HepG2 (cell line): Measurements from ENCODE around the gene ODR4. TPM values are rescaled to one million over a fixed set of nuclear protein-coding genes. Genes with fewer than 3 reads are reported as not detected.

Experiments
- CBFB ChIP-seq: sonication (generic); formaldehyde crosslinking; IDR thresholded peaks from 2 replicates; pipeline ENCODE4 v1.4.0; 2020; ENCODE audit warnings: missing genetic modification reagents
- CENPBD1 ChIP-seq: sonication (generic); formaldehyde crosslinking; IDR thresholded peaks from 2 replicates; pipeline ENCODE4 v1.8.0; 2022; ENCODE audit warnings: missing genetic modification reagents, low read depth, mild to moderate bottlenecking, borderline replicate concordance
- CENPX ChIP-seq: sonication (generic); formaldehyde crosslinking; IDR thresholded peaks from 2 replicates; pipeline ENCODE4 v1.9.0; 2021; ENCODE audit warnings: mild to moderate bottlenecking, missing genetic modification reagents, moderate library complexity
- CREM ChIP-seq, 2 experiments: sonication (generic) in 1 of 2; formaldehyde crosslinking in 1 of 2; IDR thresholded peaks; 2 replicates each; pipeline versions ENCODE4 v1.4.0 to v1.6.1; 2016 to 2020; ENCODE audit warnings: antibody characterized with exemption in 1 of 2, mild to moderate bottlenecking in 1 of 2, missing genetic modification reagents in 1 of 2
- HDAC1 ChIP-seq: sonication (generic); formaldehyde crosslinking; IDR thresholded peaks from 2 replicates; pipeline ENCODE4 v1.5.1; 2020; ENCODE audit warnings: mild to moderate bottlenecking, missing genetic modification reagents
- HOXA3 ChIP-seq: sonication (generic); formaldehyde crosslinking; IDR thresholded peaks from 2 replicates; pipeline ENCODE4 v1.5.0; 2020; ENCODE audit warnings: missing genetic modification reagents
- MXI1 ChIP-seq: IDR thresholded peaks from 3 replicates; pipeline ENCODE4 v1.6.1; 2012; ENCODE audit warnings: low read depth, low read length, inconsistent platforms, borderline replicate concordance
- NFKB2 ChIP-seq: sonication (generic); formaldehyde crosslinking; IDR thresholded peaks from 2 replicates; pipeline ENCODE4 v1.4.0; 2020; ENCODE audit warnings: missing genetic modification reagents, borderline replicate concordance
- NR1H2 ChIP-seq: sonication (generic); formaldehyde crosslinking; IDR thresholded peaks from 2 replicates; pipeline ENCODE4 v1.8.1; 2022; ENCODE audit warnings: low read depth, missing genetic modification reagents, borderline replicate concordance
- SALL2 ChIP-seq: sonication (generic); formaldehyde crosslinking; IDR thresholded peaks from 2 replicates; pipeline ENCODE4 v1.8.1; 2023; ENCODE audit warnings: mild to moderate bottlenecking, missing genetic modification reagents, inconsistent platforms
- TAF1 ChIP-seq: sonication (generic); formaldehyde crosslinking; IDR thresholded peaks from 2 replicates; pipeline ENCODE4 v1.4.0; 2020; ENCODE audit warnings: missing genetic modification reagents
- TEAD2 ChIP-seq: sonication (generic); formaldehyde crosslinking; IDR thresholded peaks from 2 replicates; pipeline ENCODE4 v1.9.0; 2021; ENCODE audit warnings: missing genetic modification reagents
- ZBTB21 ChIP-seq: sonication (generic); formaldehyde crosslinking; IDR thresholded peaks from 2 replicates; pipeline ENCODE4 v1.4.0; 2020; ENCODE audit warnings: missing genetic modification reagents
- ZBTB7B ChIP-seq: sonication (generic); formaldehyde crosslinking; IDR thresholded peaks from 2 replicates; pipeline ENCODE4 v1.4.0; 2020; ENCODE audit warnings: missing genetic modification reagents
- ZNF232 ChIP-seq: sonication (generic); formaldehyde crosslinking; IDR thresholded peaks from 2 replicates; pipeline ENCODE4 v1.4.0; 2020; ENCODE audit warnings: missing genetic modification reagents, borderline replicate concordance
- ZNF570 ChIP-seq: sonication (generic); formaldehyde crosslinking; IDR thresholded peaks from 2 replicates; pipeline ENCODE4 v1.4.0; 2020; ENCODE audit warnings: mild to moderate bottlenecking, missing genetic modification reagents, borderline replicate concordance
- ZNF672 ChIP-seq: sonication (generic); formaldehyde crosslinking; IDR thresholded peaks from 2 replicates; pipeline ENCODE4 v1.8.1; 2022; ENCODE audit warnings: missing genetic modification reagents
- ZSCAN25 ChIP-seq: sonication (generic); formaldehyde crosslinking; IDR thresholded peaks from 2 replicates; pipeline ENCODE4 v1.8.0; 2022; ENCODE audit warnings: mild to moderate bottlenecking, missing genetic modification reagents
- polyA plus RNA-seq, 8 experiments: library from polyadenylated mRNA; depleted of rRNA in 3 of 8; stranded (reverse) in 7 of 8; unstranded in 1 of 8; fragments of >200 nt; fragmentation: Illumina TruSeq in 4 of 8; extraction: Trizol in 4 of 8; gene quantifications; 2 replicates each; pipeline versions ENCODE4 v1.2.1 to v1.2.3, GENCODE V29; 2011 to 2016; ENCODE audit warnings: low read depth in 4 of 8, missing spikeins in 1 of 8, mixed read lengths in 1 of 8; ENCODE audit not compliant: insufficient read depth in 1 of 8
- total RNA-seq, 5 experiments: library from RNA; depleted of rRNA; stranded (reverse); fragments of >200 nt; fragmentation: Illumina TruSeq; extraction: Trizol; gene quantifications; 2 replicates each; pipeline ENCODE4 v1.2.3, GENCODE V29; 2016; ENCODE audit warnings: low read depth in 1 of 5
- TF ChIP-seq, protein P1 (sequence below): conservative IDR thresholded peaks from 2 replicates; pipeline ENCODE4 v1.6.1; 2018; ENCODE audit warnings: missing genetic modification reagents
- TF ChIP-seq, protein P2 (sequence below): sonication (generic); formaldehyde crosslinking; IDR thresholded peaks from 2 replicates; pipeline ENCODE4 v1.4.0; 2020; ENCODE audit warnings: missing genetic modification reagents
- TF ChIP-seq, protein P3 (sequence below): sonication (generic); formaldehyde crosslinking; IDR thresholded peaks from 2 replicates; pipeline ENCODE4 v1.8.1; 2023; ENCODE audit warnings: mild to moderate bottlenecking, inconsistent platforms, moderate library complexity, missing genetic modification reagents, borderline replicate concordance
- TF ChIP-seq, protein P4 (sequence below): sonication (generic); formaldehyde crosslinking; IDR thresholded peaks from 2 replicates; pipeline ENCODE4 v1.4.0; 2020; ENCODE audit warnings: missing genetic modification reagents

Gene ODR4
- total and polyA plus RNA-seq, 2 of the 13 experiments (the other 11 are each of a cell fraction or from before 2014, with no cell fraction given), result 16.3 to 22.0 TPM

GRCh38 chr1:186375152-186375928, at the start of gene ODR4, which contains the start of gene TPR (continued):
- no peak for TF ChIP-seq CENPBD1 (CRISPR knock-in tag)
- TF ChIP-seq ZNF232 (CRISPR knock-in tag), result peak; percentile 28; the same call in 1 of the 2 replicates
- TF ChIP-seq CBFB (CRISPR knock-in tag), result peak; percentile 57
- TF ChIP-seq ZSCAN25 (CRISPR knock-in tag), result no peak
- TF ChIP-seq CENPX, result no peak
- no peak; the same call in 1 of the 2 replicates for TF ChIP-seq NFKB2
- TF ChIP-seq, protein P1, sequence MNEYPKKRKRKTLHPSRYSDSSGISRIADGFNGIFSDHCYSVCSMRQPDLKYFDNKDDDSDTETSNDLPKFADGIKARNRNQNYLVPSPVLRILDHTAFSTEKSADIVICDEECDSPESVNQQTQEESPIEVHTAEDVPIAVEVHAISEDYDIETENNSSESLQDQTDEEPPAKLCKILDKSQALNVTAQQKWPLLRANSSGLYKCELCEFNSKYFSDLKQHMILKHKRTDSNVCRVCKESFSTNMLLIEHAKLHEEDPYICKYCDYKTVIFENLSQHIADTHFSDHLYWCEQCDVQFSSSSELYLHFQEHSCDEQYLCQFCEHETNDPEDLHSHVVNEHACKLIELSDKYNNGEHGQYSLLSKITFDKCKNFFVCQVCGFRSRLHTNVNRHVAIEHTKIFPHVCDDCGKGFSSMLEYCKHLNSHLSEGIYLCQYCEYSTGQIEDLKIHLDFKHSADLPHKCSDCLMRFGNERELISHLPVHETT (CRISPR knock-in tag), result peak; percentile 97
- TF ChIP-seq HOXA3 (CRISPR knock-in tag), result peak; percentile 92
- TF ChIP-seq ZBTB7B (CRISPR knock-in tag), result peak; percentile 71; the same call in 1 of the 2 replicates
- TF ChIP-seq, protein P2, sequence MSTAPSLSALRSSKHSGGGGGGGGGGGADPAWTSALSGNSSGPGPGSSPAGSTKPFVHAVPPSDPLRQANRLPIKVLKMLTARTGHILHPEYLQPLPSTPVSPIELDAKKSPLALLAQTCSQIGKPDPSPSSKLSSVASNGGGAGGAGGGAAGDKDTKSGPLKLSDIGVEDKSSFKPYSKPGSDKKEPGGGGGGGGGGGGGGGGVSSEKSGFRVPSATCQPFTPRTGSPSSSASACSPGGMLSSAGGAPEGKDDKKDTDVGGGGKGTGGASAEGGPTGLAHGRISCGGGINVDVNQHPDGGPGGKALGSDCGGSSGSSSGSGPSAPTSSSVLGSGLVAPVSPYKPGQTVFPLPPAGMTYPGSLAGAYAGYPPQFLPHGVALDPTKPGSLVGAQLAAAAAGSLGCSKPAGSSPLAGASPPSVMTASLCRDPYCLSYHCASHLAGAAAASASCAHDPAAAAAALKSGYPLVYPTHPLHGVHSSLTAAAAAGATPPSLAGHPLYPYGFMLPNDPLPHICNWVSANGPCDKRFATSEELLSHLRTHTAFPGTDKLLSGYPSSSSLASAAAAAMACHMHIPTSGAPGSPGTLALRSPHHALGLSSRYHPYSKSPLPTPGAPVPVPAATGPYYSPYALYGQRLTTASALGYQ (CRISPR knock-in tag), result peak; percentile 48; the same call in 1 of the 2 replicates
- TF ChIP-seq HDAC1 (CRISPR knock-in tag), result peak; percentile 80; the same call in 1 of the 2 replicates
- peak; percentile 99 for TF ChIP-seq CREM (IDR thresholded peaks at IDR 0.05)
- peak; percentile 82 for TF ChIP-seq CREM (CRISPR knock-in tag; IDR thresholded peaks at IDR 0.05)
- peak; percentile 68; the same call in 1 of the 2 replicates for TF ChIP-seq SALL2 (CRISPR knock-in tag)
- no peak for TF ChIP-seq TEAD2 (CRISPR knock-in tag)
- peak; percentile 74; the same call in 1 of the 2 replicates for TF ChIP-seq TAF1 (CRISPR knock-in tag)
- no peak for TF ChIP-seq NR1H2 (CRISPR knock-in tag)
- no peak for TF ChIP-seq ZNF570 (CRISPR knock-in tag)
- TF ChIP-seq MXI1, result peak; percentile 74; the same call in 1 of the 3 replicates
- TF ChIP-seq, protein P3, sequence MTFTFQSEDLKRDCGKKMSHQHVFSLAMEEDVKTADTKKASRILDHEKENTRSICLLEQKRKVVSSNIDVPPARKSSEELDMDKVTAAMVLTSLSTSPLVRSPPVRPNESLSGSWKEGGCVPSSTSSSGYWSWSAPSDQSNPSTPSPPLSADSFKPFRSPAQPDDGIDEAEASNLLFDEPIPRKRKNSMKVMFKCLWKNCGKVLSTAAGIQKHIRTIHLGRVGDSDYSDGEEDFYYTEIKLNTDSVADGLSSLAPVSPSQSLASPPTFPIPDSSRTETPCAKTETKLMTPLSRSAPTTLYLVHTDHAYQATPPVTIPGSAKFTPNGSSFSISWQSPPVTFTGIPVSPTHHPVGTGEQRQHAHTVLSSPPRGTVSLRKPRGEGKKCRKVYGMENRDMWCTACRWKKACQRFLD (CRISPR knock-in tag), result 0 out of 2 replicates have a peak, but pooled peaks have one; percentile 65
- TF ChIP-seq ZBTB21 (CRISPR knock-in tag), result no peak; the same call in 1 of the 2 replicates
- TF ChIP-seq, protein P4, sequence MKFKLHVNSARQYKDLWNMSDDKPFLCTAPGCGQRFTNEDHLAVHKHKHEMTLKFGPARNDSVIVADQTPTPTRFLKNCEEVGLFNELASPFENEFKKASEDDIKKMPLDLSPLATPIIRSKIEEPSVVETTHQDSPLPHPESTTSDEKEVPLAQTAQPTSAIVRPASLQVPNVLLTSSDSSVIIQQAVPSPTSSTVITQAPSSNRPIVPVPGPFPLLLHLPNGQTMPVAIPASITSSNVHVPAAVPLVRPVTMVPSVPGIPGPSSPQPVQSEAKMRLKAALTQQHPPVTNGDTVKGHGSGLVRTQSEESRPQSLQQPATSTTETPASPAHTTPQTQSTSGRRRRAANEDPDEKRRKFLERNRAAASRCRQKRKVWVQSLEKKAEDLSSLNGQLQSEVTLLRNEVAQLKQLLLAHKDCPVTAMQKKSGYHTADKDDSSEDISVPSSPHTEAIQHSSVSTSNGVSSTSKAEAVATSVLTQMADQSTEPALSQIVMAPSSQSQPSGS, result no peak; the same call in 1 of the 2 replicates
- no peak for TF ChIP-seq ZNF672
